Prostate gland (tissue), 2 donors: ENCODE results near the gene SLC38A10. TPM values are rescaled to one million over a fixed set of nuclear protein-coding genes. Genes with fewer than 3 reads are reported as not detected.
A peak's percentile ranks its signal among the peaks of the same experiment; 100 is the strongest.
"Not testable (repeated sequence)": the region's sequence is repeated elsewhere in the genome, so short reads cannot be mapped to it uniquely, and the experiment has no call there.

Source experiments
- DNase-seq: peaks from one replicate; pipeline ENCODE4 v3.0.0-alpha.2; 2019; ENCODE audit warnings: low spot score
- H3K27ac ChIP-seq, 2 donors: fragments of 200-600 bp; sonication (generic); 2 replicates each; pipeline ENCODE4 v1.5.1; 2017 to 2019
- H3K27me3 ChIP-seq: fragments of 200-600 bp; sonication (generic); replicated peaks from 2 replicates; pipeline ENCODE4 v1.5.1; 2019; ENCODE audit not compliant: insufficient read depth
- H3K36me3 ChIP-seq, 2 donors: fragments of 200-600 bp; sonication (generic); 1 replicate in 1 of 2; 2 replicates in 1 of 2; pipeline versions ENCODE4 v1.5.1 to v1.8.1; 2017 to 2019
- H3K4me1 ChIP-seq: fragments of 200-600 bp; sonication (generic); replicated peaks from 2 replicates; pipeline ENCODE4 v1.5.1; 2019
- H3K4me3 ChIP-seq, 2 donors: fragments of 200-600 bp; sonication (generic); 2 replicates each; pipeline ENCODE4 v1.5.1; 2017 to 2019
- H3K9me3 ChIP-seq: fragments of 200-600 bp; sonication (generic); 2 replicates; pipeline ENCODE4 v1.5.1; 2017
- CTCF ChIP-seq, 4 experiments: fragments of 200-600 bp in 2 of 4; fragments of 450-650 bp in 2 of 4; sonication (generic) in 2 of 4; IDR thresholded peaks; 1 replicate in 3 of 4; 2 replicates in 1 of 4; pipeline ENCODE4 v1.5.1; 2016 to 2019; ENCODE audit warnings: antibody characterized with exemption in 4 of 4, mild to moderate bottlenecking in 2 of 4, moderate library complexity in 2 of 4
- POLR2A ChIP-seq: fragments of 450-650 bp; IDR thresholded peaks from one replicate; pipeline ENCODE4 v1.6.1; 2016; ENCODE audit warnings: antibody characterized with exemption, mild to moderate bottlenecking
- POLR2AphosphoS5 ChIP-seq: sonication (generic); formaldehyde crosslinking; IDR thresholded peaks from one replicate; pipeline ENCODE4 v1.6.1; 2017; ENCODE audit warnings: antibody characterized with exemption
- WGBS: methylation state at CpG from one replicate; pipeline ENCODE4 v1.1.5; 2018; 5-methylcytosine and 5-hydroxymethylcytosine counted together
- intact Hi-C: fragments of 100-400 bp; cut with DNase I; formaldehyde crosslinking; loops from one replicate; pipeline ENCODE4 v1.14.2; 2022
- total RNA-seq, 2 donors: library from RNA; depleted of rRNA; stranded (reverse); fragments of >200 nt; gene quantifications; one replicate each; pipeline ENCODE4 v1.1.0, GENCODE V29; 2016

SLC38A10 gene
- total RNA-seq, 2 donors from 2014 or later: 104 to 167 TPM

GRCh38 chr17:81311946-81312345 lies 16.8 kb upstream of the SLC38A10 start:
- Histone ChIP-seq H3K4me3 (no peak overlapping the region), H3K9me3 (no peaks in the 10 kb centered on the region), H3K36me3 (no peaks in the 10 kb centered on the region), H3K27ac (no peak overlapping the region), H3K4me1 (peaks cover 6% of the 10 kb centered on the region), H3K27me3 (no peaks in the 10 kb centered on the region)
- WGBS: 90% methylated on average over 14 of the region's 14 CpGs
- no peak for TF ChIP-seq POLR2A
- TF ChIP-seq POLR2AphosphoS5: no peak
- TF ChIP-seq CTCF (IDR thresholded peaks at IDR 0.05): no peak
- intact Hi-C loops: no loop called here
- no peak for DNase-seq

GRCh38 chr17:81310949-81311550 lies 15.9 kb upstream of the SLC38A10 start:
- TF ChIP-seq CTCF (IDR thresholded peaks at IDR 0.05): no peak
- no peak for TF ChIP-seq POLR2A
- no peak for TF ChIP-seq POLR2AphosphoS5
- intact Hi-C loops: no loop called here

GRCh38 chr17:81309859-81310839 lies 15.0 kb upstream of the SLC38A10 start:
- 52% methylated on average over 21 of the region's 36 CpGs for WGBS
- no peaks in the 10 kb centered on the region for H3K9me3 ChIP-seq
- TF ChIP-seq POLR2AphosphoS5: no peak
- no peak for TF ChIP-seq POLR2A
- TF ChIP-seq CTCF (IDR thresholded peaks at IDR 0.05): no peak
- no peak overlapping the region for H3K4me3 ChIP-seq
- intact Hi-C loops: no loop called here
- H3K27ac ChIP-seq: peak overlapping the region; percentile 32 to 49
- H3K36me3 ChIP-seq: no peaks in the 10 kb centered on the region
- no peaks in the 10 kb centered on the region for H3K27me3 ChIP-seq
- no peak for DNase-seq
- peaks cover 6% of the 10 kb centered on the region for H3K4me1 ChIP-seq

More at GRCh38 chr17:81310949-81311550, 15.9 kb upstream of the SLC38A10 start:
- DNase-seq: no peak
- no peak overlapping the region for H3K27ac ChIP-seq
- H3K9me3 ChIP-seq: no peaks in the 10 kb centered on the region
- no peak overlapping the region for H3K4me3 ChIP-seq
- peaks cover 6% of the 10 kb centered on the region for H3K4me1 ChIP-seq
- H3K27me3 ChIP-seq: no peaks in the 10 kb centered on the region
- 96% methylated on average over 19 of the region's 19 CpGs for WGBS
- no peaks in the 10 kb centered on the region for H3K36me3 ChIP-seq

GRCh38 chr17:81309140-81309858 lies 14.2 kb upstream of the SLC38A10 start:
- H3K4me1 ChIP-seq: peaks cover 6% of the 10 kb centered on the region
- peak; percentile 18 for TF ChIP-seq POLR2A
- peak in 3 of 4 experiments; percentile 22 to 58 (median 54) for TF ChIP-seq CTCF (IDR thresholded peaks at IDR 0.05)
- peak; percentile 64 for TF ChIP-seq POLR2AphosphoS5
- H3K9me3 ChIP-seq: no peaks in the 10 kb centered on the region
- no peak overlapping the region for H3K4me3 ChIP-seq
- WGBS: 11% methylated on average over 21 of the region's 22 CpGs
- intact Hi-C loops: no loop called here
- H3K36me3 ChIP-seq: no peaks in the 10 kb centered on the region
- H3K27me3 ChIP-seq: no peaks in the 10 kb centered on the region
- DNase-seq: peak; percentile 53
- peak overlapping the region; percentile 32 to 49 for H3K27ac ChIP-seq

GRCh38 chr17:81308784-81309139 lies 13.7 kb upstream of the SLC38A10 start:
- H3K27ac ChIP-seq: peak overlapping the region in 1 of 2 donors; percentile 32
- H3K4me1 ChIP-seq, H3K9me3 ChIP-seq, intact Hi-C loops, H3K36me3 ChIP-seq, DNase-seq, H3K27me3 ChIP-seq, H3K4me3 ChIP-seq: not testable (repeated sequence)
- 64% methylated on average over 13 of the region's 14 CpGs for WGBS
